GM12801 (cell line): Measurements from ENCODE around the gene RNF128.

Experiments
- CTCF ChIP-seq: IDR thresholded peaks from one replicate; pipeline ENCODE4 v1.5.1; 2011; ENCODE audit warnings: control low read depth; ENCODE audit not compliant: insufficient read length; ENCODE audit errors: extremely low read depth

The RNF128 gene

GRCh38 chrX:106748377-106748776, 21.9 kb downstream of the RNF128 start:
- no peak for TF ChIP-seq CTCF

GRCh38 chrX:106751407-106751806, 24.9 kb downstream of the RNF128 start:
- TF ChIP-seq CTCF = no peak

- TF ChIP-seq CTCF = no peak
Measured at GRCh38 chrX:106752101-106752678, 25.7 kb downstream of the RNF128 start.

GRCh38 chrX:106774981-106775380, 48.5 kb downstream of the RNF128 start:
- no peak for TF ChIP-seq CTCF

GRCh38 chrX:106780264-106780663, 53.8 kb downstream of the RNF128 start:
- no peak for TF ChIP-seq CTCF

GRCh38 chrX:106780664-106781377, 54.3 kb downstream of the RNF128 start:
- TF ChIP-seq CTCF = no peak

- no peak for TF ChIP-seq CTCF
Measured at GRCh38 chrX:106783716-106784115, 57.2 kb downstream of the RNF128 start.
